GM19328 (cell line): ENCODE measurements around the gene ANKS1B.
A peak's percentile ranks its signal among the peaks of the same experiment; 100 is the strongest.

Experiments
- ATAC-seq: cut with Tn5 transposase; IDR thresholded peaks from one replicate; pipeline ENCODE4 v1.9.1; 2021; ENCODE audit warnings: mild to moderate bottlenecking, moderate library complexity; ENCODE audit not compliant: unreplicated experiment

ANKS1B gene

DNA sequence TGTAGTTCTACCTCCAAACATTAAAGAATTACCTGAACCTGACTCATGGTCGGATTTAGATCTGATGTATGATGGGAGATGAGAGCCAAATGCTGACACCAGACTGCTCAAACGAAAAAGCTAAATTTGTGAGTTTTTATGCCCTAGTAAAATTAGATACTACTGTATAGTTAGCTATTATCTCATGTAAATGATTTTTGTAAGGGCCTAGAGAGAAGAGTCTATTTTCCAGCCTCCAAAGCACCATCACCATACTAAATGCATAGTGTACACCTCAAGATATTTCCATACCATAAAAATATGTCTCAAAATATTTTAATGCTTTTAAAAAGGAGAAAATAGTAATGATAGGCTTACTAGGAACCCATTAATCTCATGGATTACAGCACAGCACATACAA, 18.3 kb downstream of the ANKS1B start:
- no peak for ATAC-seq

DNA sequence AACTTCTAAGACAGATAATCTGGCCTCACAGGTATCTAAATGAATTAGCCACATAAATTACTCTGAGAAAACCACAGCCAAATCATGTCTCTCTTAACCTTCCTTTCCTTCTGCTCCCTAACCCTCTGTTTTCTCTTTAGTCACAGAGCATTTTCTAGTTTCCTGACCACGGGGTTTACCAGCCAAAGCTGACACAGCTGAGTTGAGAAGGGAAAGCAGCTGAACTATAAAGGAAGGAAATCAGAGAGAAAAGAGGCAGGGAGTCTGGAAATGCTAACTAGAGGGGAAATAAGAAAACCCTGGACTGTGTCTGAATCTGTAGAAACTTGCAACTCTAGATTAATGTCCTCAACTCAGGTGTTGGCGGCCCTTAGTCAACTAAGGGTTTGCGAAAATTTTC, 24.4 kb downstream of the ANKS1B start:
- no peak for ATAC-seq

DNA sequence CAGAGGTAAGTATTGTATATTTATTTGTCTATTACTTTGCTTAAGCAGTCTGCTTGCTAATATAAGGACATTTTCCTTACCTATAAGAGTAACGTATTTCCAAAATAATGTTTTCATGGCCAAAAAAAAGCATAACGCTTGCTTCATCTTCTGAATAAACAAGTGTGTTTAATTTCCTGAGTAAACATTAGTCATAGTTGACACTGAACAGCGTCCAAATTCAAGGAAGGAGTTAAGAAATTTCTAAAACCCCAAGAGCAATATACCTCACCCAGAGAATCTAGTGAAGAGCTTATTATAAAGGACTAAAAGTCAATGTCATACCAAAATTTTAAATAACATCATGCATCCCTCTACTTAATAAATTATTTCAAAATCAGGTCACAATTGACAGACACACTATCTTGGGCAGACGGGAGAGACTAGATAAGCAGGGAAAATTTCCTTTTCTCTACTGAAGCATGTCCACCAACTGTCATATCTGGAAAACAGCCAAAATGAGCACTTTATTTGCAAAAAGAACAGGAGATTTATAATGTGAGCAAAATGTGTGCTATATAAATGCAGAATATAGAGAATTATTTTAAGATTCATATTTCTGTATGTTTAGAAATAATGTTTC, 25.1 kb downstream of the ANKS1B start:
- ATAC-seq = no peak

- no peak for ATAC-seq
These were observed 26.8 kb downstream of the ANKS1B start for GRCh38 chr12:99957866-99958466.

DNA sequence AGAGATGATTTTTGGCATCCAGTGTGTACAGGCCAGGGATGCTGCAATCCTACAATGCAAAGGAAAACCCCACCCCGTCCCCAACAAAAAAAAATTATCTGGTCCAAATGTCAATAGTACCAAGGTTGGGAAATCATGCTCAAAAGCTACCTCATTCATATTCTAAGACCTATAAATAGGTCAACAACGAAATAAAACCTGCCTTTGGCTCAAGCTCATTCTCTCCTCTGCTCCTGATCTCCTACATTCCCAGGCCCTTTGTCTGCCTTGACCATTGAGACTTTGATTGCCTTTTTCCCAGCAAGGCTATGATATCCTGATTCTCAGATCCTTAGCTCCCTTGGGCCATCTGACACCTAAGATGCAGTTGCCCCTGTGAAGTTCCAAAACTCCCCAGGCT, 30.0 kb downstream of the ANKS1B start:
- no peak for ATAC-seq

GRCh38 chr12:99948370-99948769, 36.4 kb downstream of the ANKS1B start:
- no peak for ATAC-seq

DNA sequence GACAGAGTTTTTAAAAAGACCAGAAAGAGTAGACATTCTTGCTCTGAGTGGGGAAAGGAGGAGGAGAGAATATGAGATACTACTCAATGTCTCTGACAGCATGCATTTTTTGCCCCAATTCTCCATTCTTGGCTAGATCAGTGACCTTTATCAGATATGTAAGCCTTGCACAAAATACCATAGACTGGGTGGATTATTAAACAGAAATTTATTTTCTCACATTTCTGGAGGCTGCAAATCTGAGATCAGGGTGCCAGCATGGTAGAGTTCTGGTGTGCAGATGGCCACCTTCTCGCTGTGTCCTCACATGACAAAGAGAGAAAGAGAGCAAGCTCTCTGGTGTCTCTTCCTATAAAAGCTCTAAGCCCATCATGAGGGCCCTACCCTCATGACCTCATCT, 38.6 kb downstream of the ANKS1B start:
- ATAC-seq = no peak

DNA sequence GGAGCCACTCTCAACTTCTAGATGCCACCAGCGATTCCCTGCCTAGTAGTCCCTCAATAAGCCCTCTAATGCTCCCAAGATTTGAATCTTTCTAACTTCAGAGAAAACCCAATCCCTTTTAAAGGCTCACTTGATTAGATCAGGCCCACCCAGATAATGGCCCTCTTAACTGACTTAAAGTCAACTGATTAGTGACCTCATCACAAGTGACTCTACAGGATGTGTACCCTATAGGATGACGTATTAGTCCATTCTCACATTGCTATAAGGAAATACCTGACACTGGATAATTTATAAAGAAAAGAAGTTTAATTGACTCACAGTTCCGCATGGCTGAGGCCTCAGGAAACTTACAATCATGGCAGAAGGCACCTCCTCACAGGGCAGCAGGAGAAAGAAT, 49.1 kb downstream of the ANKS1B start:
- ATAC-seq = no peak

DNA sequence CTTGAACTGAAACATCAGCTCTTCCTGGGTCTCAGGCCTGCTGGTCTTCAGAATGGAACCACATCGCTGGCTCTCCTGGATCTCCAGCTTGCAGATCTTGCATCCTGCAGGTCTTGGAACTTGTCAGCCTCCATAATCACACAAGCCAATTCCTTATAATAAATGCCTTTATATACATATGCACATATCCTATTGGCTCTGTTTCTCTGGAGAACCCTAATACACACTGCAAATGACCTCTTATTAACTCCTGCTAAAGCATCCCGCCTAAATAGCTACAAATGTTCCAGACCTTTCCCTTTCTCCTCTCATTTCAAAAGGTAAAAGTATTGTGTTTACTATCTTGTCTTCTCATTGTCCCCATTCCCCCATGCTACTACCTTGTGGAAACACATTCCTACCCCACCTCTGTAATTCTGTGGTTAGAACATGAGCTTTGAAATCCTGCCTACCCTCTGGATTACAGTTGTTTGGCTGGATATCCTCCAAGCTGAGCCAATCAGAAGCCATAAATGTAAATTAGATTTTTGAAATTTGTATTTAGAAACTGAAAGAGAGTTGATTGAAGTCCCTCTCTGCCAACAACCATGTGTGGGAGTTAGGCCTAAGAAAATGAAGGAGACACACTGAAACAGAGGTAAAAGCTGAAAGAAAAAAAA, 58.1 kb downstream of the ANKS1B start:
- ATAC-seq = no peak

DNA sequence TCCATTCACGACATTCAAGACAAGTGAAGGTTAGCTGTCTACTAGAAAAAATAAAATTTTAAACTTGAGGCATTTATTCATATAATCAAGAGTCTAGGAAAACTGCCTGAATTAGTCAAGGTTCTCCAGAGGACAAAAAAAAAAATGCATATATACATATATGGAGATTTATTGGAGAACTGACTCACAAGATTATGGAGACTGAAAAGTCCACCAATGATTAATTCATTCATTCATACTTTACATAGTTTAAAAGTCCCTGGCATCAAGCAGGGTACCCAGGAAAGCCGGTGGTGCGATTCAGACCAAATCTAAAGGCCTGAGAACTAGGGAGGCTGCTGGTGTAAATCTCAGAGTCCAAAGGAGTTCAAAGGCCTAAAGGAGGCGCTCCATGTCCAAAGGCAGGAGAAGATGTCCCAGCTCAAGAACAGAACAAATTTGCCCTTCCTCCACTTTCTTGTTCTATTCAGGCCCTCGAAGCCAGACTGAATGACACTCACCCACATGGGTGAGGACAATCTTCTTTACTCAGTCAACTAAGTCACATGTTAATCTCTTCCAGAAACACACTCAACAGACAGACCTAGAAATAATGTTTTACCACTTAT, 64.3 kb downstream of the ANKS1B start:
- ATAC-seq = no peak

DNA sequence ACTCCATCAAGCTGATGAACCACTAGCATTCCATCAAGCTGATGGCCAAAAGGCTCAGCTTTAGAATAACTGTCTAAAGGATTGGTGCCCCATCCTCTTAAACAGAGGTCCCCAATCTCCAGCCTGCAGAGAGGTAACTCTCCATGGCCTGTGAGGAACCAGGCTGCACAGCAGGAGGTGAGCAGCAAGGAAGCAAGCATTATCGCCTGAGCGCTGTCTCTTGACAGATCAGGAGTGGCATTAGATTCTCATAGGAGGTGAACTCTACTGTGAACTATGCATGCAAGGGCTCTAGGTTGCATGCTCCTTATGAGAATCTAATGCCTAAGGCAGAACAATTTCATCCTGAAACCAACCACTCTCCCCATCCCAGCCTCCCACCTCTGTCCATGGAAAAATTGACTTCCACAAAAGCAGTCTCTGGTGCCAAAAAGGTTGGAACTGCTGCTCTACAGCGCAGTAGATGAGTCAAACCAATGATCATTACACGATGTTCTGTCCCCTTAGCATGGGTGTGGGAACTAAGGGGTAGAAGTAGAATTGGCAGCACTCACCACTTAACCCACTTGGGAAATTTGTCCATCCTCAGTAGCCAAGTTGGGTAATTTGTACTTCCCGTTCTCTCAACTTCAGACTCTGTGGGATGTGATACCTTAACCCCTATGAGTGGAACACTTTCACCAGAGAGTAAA, 66.9 kb downstream of the ANKS1B start:
- ATAC-seq = no peak

DNA sequence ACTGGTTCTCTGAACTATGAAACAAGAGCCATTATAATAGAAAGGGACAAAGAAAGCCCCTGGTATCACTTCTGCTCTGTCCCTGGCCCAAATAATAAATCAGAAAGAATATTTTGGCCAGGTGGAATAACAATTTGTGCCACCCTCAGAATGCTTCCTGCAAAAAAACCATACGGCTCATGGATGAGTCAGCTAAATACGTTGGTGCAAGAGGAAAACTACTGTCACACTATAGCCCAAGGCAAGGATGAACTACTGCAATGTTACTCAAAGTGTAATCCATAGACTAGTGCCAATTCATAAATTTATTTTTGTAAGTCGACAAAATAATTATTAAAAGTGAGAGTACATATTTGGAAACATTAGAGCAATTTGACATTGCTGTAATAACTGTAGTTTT, 68.2 kb downstream of the ANKS1B start:
- ATAC-seq = no peak

DNA sequence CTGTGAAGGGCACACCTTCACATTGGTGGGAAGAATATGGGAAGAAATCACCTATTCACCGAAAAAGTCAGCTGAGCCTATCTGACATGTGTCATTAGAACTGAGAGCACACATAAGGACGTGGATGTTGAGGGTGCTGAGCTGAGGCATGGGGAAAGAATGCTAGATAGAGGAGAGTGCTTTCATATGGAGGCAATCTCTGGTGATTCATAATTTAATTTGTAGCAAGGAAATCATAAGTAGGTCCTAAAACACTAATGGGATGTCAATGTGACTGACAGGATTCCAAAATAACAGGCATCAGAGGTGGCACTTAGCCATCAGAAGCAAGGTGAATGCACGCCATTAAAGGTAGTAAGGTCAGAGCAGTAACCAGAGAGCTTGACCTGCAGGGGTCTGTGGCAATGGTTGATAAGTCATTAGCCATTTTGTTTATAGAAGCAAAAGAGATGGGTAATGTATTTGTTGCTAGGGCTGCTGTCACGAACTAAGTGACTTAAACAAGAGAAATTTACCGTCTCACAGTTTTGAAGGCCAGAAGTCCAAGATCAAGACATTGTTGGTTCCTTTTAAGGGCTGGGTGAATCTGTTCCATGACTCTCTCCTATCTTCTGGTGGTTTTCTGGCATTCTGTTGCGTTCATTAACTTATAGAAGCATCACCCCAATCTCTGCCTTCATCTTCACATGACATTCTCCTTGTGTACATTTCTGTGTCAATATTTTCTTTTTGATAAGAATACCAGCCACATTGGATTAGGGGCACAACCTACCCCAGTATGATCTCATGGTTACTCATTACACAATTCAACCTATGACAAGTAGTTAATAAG, 69.3 kb downstream of the ANKS1B start:
- ATAC-seq = no peak

GRCh38 chr12:99914206-99914605, 70.5 kb downstream of the ANKS1B start:
- ATAC-seq = no peak

GRCh38 chr12:99911967-99912366, 72.8 kb downstream of the ANKS1B start:
- ATAC-seq = peak; percentile 81

DNA sequence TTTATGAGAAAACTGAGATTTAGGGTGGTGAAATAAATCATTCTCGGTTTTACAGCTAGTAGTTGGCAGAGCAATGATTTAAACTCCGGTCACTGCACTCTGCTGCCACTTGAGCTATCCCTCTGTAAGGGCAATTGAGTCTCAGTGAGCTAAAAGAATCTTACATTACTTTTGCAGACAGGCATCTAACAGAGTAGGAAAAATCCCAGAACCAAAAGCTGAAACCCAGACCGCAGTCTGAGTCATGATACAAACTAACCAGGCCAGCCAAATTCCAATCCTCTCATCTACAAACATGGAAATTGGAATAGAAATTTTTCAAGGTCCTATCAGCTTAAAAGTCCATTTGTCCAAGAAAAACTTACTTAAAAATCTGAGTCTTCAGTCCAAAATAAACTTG, 73.7 kb downstream of the ANKS1B start:
- ATAC-seq = no peak

DNA sequence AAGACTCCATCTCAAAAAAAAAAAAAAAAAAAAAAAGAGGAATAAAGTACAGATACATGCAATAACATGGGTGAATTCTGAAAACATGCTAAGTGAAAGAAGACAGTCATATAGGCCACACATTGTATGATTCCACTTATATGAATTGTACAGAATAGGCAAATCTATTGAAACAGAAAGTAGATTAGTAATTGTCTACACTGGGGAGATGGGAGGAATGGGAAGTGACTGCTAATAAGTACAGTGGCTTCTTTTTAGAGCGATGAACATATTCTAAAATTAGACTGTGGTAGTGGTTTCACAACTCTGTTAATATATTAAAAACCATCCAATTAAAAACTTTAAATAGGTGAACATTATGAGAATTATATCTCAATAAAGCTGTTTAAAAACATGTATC, 74.4 kb downstream of the ANKS1B start:
- ATAC-seq = no peak

GRCh38 chr12:99906786-99907579, 77.8 kb downstream of the ANKS1B start:
- no peak for ATAC-seq

DNA sequence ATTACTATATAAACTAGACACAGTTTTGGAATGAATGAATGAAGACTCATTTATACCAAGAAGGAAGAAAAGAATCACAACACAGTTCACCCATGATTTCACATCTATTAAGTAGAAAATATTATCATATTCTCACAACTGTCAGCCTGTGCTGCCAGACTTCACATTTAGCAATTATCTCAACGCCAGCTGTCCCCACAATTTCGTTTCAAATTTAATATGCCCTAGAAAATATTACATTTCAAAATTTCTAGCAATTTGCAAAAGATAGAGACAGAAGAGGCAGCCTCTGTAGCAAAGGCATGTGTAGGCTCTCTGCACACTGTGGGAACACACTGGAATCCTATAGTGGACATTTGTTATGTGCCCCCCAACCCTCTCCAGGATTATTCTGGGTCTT, 83.6 kb downstream of the ANKS1B start:
- ATAC-seq = no peak

DNA sequence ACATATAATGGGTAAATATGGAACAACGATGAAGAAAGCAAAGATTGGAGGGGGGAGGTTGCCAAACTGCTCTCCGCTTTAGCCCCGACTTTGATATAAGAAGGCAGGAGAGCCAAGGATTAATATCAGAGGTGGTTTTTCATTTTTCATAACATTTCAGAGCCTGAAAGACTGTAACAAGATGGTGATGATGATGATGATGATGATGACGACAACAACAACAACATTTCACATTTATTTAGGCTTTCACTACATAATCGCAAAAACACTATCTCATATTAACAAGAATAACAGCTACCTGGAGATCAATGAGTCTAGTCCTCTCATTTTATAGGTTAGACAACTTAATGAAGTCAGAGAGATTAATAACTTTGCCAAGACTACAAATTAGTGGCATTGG, 86.1 kb downstream of the ANKS1B start:
- ATAC-seq = no peak
